BLaER1 (cell line): ENCODE data around the gene OIT3.

Source experiments
- H3K27ac ChIP-seq: shearing (Covaris generic); formaldehyde crosslinking; 2 replicates; pipeline ENCODE4 v1.8.1; 2022
- H3K27me3 ChIP-seq: shearing (Covaris generic); formaldehyde crosslinking; 2 replicates; pipeline ENCODE4 v1.8.1; 2022
- H3K36me3 ChIP-seq: shearing (Covaris generic); formaldehyde crosslinking; 2 replicates; pipeline ENCODE4 v1.8.1; 2022
- H3K4me1 ChIP-seq: shearing (Covaris generic); formaldehyde crosslinking; 2 replicates; pipeline ENCODE4 v1.8.1; 2022
- H3K4me2 ChIP-seq: shearing (Covaris generic); formaldehyde crosslinking; 2 replicates; pipeline ENCODE4 v1.8.1; 2022
- H3K4me3 ChIP-seq: shearing (Covaris generic); formaldehyde crosslinking; 2 replicates; pipeline ENCODE4 v1.8.1; 2022
- H3K9ac ChIP-seq: shearing (Covaris generic); formaldehyde crosslinking; 2 replicates; pipeline ENCODE4 v1.8.1; 2022
- H3K9me3 ChIP-seq: shearing (Covaris generic); formaldehyde crosslinking; 2 replicates; pipeline ENCODE4 v1.8.1; 2022
- H4K20me1 ChIP-seq: shearing (Covaris generic); formaldehyde crosslinking; 2 replicates; pipeline ENCODE4 v1.8.1; 2022
- Cebpa-rat ChIP-seq: shearing (Covaris generic); IDR thresholded peaks from 2 replicates; pipeline ENCODE4 v1.8.1; 2022

Gene OIT3

DNA sequence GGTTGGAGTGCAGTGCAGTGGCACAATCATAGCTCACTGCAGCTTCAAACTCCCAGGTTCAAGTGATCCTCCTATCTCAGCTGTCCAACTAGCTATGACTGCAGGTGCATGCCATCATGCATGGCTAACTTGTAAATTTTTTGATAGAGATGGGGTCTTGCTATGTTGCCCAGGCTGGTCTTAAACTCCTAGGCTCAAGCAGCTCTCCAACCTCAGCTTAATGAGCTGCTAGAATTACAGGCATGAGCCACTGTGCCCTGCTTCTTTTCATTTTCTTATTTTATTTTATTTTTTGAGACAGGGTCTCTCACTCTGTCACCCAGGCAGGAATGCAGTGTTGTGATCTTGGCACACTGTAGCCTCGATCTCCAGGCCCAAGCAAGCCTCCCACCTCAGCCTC is 53.4 kb downstream of the OIT3 start:
- Histone ChIP-seq H3K9me3 (no peaks in the 10 kb centered on the region), H3K4me1 (no peaks in the 10 kb centered on the region), H3K9ac (no peak overlapping the region), H3K27me3 (no peaks in the 10 kb centered on the region), H4K20me1 (no peaks in the 10 kb centered on the region), H3K36me3 (no peaks in the 10 kb centered on the region), H3K4me2 (no peak overlapping the region), H3K27ac (no peak overlapping the region), H3K4me3 (no peak overlapping the region)
- no peak for TF ChIP-seq Cebpa-rat

DNA sequence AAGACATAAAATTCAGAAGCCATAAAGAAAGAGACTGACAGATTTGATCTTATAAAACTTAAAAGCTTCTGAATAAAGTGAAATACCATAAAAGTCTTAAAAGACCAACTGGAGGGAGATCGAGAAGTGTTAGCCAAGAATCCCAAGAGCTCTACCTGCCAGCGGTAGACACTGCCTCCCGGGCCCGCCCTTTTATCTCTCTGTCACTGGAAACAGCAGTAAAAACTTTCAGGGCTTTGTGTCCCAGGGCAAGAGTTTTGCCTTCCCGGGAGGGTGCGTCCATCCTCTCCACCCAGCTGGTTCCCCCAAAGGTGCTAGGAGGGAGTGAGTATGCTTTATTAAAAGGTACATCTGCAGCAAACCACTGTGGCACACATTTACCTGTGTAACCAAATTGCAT is 55.2 kb downstream of the OIT3 start:
- Histone ChIP-seq H3K9ac (no peak overlapping the region), H4K20me1 (no peaks in the 10 kb centered on the region), H3K4me2 (no peak overlapping the region), H3K27ac (no peak overlapping the region), H3K27me3 (no peaks in the 10 kb centered on the region), H3K9me3 (no peaks in the 10 kb centered on the region), H3K4me1 (no peaks in the 10 kb centered on the region), H3K4me3 (no peak overlapping the region), H3K36me3 (no peaks in the 10 kb centered on the region)
- no peak for TF ChIP-seq Cebpa-rat

DNA sequence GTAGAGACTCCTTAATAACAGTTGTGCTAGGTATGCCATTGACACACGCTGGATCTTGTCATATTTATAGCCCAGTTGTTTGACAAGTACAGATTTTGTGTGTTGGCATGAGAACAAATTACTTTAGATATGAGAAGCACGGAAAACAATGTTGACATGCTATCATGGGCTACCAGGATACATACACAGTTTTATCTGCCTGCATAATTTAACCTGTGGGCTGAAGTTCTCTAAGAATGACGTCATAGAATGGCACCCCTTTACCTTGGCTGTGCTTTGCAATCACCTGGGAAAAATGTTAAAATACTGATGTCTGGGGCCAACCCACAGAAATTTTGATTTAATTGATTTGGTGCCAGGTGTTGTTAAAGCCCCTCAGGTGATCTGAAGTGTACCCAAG is 58.2 kb downstream of the OIT3 start:
- H3K4me2 ChIP-seq = no peak overlapping the region
- H3K27me3 ChIP-seq = no peaks in the 10 kb centered on the region
- H3K9me3 ChIP-seq = no peaks in the 10 kb centered on the region
- no peaks in the 10 kb centered on the region for H4K20me1 ChIP-seq
- no peaks in the 10 kb centered on the region for H3K36me3 ChIP-seq
- no peak overlapping the region for H3K27ac ChIP-seq
- H3K9ac ChIP-seq = no peak overlapping the region
- TF ChIP-seq Cebpa-rat = no peak
- no peaks in the 10 kb centered on the region for H3K4me1 ChIP-seq
- H3K4me3 ChIP-seq = no peak overlapping the region

DNA sequence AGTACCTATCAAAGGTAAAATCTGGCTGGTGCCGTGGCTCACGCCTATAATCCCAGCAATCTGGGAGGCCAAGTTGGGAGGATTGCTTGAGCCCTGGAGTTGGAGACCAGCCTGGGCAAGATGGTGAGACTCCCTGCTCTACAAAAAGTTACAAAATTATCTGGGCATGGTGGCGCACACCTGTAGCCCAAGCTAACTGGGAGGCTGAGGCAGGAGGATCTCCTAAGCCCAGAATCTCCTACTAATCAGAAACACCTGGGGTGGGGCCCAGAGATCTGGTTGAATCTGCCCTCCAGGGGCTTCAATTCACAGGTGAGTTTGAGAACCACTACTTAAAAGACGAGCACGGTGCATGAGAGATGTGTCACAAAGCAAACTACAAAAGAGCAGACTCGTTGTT is 58.6 kb downstream of the OIT3 start:
- no peak overlapping the region for H3K4me2 ChIP-seq
- no peak overlapping the region for H3K27ac ChIP-seq
- H3K9ac ChIP-seq = no peak overlapping the region

DNA sequence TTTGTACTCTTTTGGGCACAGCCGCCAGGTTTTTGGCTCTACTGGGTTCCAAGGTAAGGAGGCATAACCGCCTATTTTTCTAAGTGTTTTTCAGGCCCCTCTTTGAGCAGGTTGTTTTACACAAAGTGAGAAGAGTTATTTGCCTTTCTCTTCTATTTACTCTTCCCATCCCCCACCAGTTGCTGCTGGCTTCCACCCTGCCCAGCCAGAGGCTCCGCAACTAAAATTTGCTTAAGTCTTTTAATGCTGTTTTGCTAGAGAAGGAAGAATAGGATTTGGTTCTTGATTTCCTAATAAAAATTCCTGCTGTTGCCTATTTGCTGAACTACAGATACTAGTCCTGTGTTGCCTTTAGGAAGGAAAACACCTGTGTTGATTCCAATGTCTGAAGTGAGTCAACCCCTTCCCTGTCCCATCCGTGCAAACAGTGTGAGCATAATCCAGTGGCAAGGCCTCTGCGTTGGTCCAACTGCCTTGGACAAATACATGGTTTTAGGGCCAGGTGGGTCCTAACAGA is 59.2 kb downstream of the OIT3 start:
- H3K9ac ChIP-seq = no peak overlapping the region
- no peaks in the 10 kb centered on the region for H3K27me3 ChIP-seq
- no peak overlapping the region for H3K4me3 ChIP-seq
- no peaks in the 10 kb centered on the region for H4K20me1 ChIP-seq
- H3K4me1 ChIP-seq = no peaks in the 10 kb centered on the region
- no peaks in the 10 kb centered on the region for H3K9me3 ChIP-seq
- no peak overlapping the region for H3K4me2 ChIP-seq
- H3K27ac ChIP-seq = no peak overlapping the region
- no peaks in the 10 kb centered on the region for H3K36me3 ChIP-seq
- no peak for TF ChIP-seq Cebpa-rat

More for the DNA sequence above, 58.6 kb downstream of the OIT3 start:
- H4K20me1 ChIP-seq = no peaks in the 10 kb centered on the region
- H3K4me1 ChIP-seq = no peaks in the 10 kb centered on the region
- no peak overlapping the region for H3K4me3 ChIP-seq
- TF ChIP-seq Cebpa-rat = no peak
- no peaks in the 10 kb centered on the region for H3K9me3 ChIP-seq
- no peaks in the 10 kb centered on the region for H3K36me3 ChIP-seq
- no peaks in the 10 kb centered on the region for H3K27me3 ChIP-seq

DNA sequence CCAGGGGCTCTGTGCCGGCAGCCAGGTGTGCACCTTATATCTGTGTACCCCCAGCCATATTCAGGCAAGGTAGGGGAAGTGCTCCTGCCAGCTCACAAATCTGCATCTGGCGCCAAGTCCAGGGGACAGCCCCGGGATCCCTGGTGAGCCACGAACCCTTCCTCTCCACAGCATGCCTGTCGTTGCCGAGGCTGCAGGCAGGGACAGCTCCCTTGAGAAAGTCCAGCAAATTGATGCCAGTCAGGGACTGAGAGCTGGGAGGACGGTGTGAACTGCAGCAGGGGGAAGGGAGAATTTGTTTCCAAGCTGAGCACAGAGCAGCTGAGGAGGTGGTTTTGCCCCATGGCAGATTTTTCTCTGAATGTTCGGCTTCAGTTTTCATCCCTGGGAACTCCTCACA is 60.1 kb downstream of the OIT3 start:
- H4K20me1 ChIP-seq = no peaks in the 10 kb centered on the region
- no peak overlapping the region for H3K4me3 ChIP-seq
- no peaks in the 10 kb centered on the region for H3K36me3 ChIP-seq
- no peaks in the 10 kb centered on the region for H3K4me1 ChIP-seq
- H3K4me2 ChIP-seq = no peak overlapping the region
- H3K9ac ChIP-seq = no peak overlapping the region
- H3K27me3 ChIP-seq = no peaks in the 10 kb centered on the region
- no peak for TF ChIP-seq Cebpa-rat
- no peak overlapping the region for H3K27ac ChIP-seq
- no peaks in the 10 kb centered on the region for H3K9me3 ChIP-seq

DNA sequence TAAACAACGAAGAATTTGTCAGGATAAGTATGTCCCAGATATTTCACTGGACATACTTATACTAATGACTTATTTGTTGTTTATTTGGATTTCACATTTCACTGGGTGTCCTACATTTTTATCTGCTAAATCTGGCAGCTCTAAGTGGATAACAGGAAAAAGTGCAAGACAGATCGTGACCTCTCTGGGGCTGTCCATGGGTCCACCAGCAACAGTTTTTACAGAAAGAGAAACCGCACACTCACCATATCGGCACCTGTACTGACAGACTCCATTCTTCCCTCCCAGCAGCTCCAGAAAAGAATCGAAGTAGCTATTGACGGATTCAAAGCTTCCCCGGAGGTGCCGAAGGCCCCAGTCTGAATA is 60.7 kb downstream of the OIT3 start:
- Histone ChIP-seq H3K4me2 (no peak overlapping the region), H3K4me1 (no peaks in the 10 kb centered on the region), H3K9ac (no peak overlapping the region), H4K20me1 (no peaks in the 10 kb centered on the region), H3K36me3 (no peaks in the 10 kb centered on the region), H3K4me3 (no peak overlapping the region), H3K27ac (no peak overlapping the region), H3K27me3 (no peaks in the 10 kb centered on the region), H3K9me3 (no peaks in the 10 kb centered on the region)
- no peak for TF ChIP-seq Cebpa-rat

DNA sequence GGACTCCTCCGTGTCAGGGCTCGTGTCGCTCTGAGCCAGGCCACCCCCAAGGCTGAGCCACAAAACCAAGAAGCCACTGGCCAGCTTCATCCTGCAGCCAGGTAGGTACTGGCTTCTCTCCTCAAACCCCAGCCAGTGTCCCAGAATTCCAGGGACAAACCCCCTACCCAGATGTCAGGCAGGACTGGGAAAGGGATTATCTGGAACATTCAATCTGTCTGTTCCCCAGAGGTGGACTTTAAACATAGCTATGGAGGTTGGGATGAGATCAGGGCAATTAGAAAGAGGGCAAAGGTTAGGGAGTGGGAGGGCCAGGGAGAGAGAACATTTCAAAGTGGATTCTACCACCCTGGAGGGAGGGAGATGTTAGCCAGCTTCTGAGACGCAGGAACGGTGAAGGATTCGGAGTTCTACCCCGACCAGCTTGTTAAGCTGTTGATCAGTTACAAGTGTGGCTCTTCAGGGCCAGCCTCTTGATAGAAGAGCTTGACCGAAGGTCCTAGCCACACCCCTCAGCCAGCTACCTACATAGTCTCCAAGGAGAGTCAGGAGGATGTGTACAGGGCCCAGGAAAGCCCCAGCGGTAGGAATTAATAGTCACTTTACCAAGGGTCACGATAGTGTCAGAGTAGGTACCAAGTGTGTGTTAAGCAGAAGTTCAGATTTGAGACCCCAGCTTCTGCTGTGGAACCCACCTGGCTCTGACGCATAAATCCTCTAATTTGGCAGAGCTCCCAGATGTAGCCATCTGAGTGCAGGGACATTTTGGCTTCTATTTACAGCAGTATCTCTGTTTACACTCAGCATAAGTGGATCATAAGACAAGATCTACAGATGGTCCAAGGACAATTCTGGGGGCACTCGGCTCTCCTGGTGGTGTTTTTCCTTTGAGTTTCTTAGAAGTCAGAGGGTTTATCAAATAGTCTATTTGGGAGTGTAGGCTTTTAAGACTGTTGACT is 61.3 kb downstream of the OIT3 start, which contains the start of gene PLA2G12B:
TSS of gene PLA2G12B (minus strand) at position 211 of the 959 bp plus-strand sequence. CDS start at position 90, 121 bp downstream.
- no peak for TF ChIP-seq Cebpa-rat
- H4K20me1 ChIP-seq = no peaks in the 10 kb centered on the region
- no peak within 1 kb of the TSS for H3K9ac ChIP-seq
- no peak within 1 kb of the TSS for H3K4me2 ChIP-seq
- H3K4me1 ChIP-seq = no peaks in the 10 kb centered on the region
- H3K9me3 ChIP-seq = no peaks in the 10 kb centered on the region
- H3K36me3 ChIP-seq = no peaks in the 10 kb centered on the region
- H3K4me3 ChIP-seq = no peak within 1 kb of the TSS
- no peak within 1 kb of the TSS for H3K27ac ChIP-seq
- H3K27me3 ChIP-seq = no peaks in the 10 kb centered on the region

DNA sequence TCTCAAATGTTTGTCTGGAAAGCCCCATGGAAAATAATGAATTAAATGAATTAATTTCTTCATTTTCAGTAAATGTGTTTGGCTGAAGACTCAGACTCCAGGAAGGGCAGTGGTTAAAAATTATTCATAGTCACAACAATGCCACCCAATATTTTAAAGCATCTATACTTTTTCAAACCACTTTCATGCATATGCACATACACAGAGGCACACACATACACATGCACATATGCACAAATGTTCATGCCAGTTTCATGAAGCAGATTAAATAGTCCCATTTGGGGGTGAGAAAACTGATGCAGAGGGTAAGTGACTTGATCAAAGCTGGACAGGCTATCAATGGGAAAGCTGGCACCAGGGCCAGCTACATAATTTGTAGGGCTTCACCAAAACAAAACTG is 62.5 kb downstream of the OIT3 start:
- Histone ChIP-seq H3K9me3 (no peaks in the 10 kb centered on the region), H3K4me1 (no peaks in the 10 kb centered on the region), H3K9ac (no peak overlapping the region), H3K27me3 (no peaks in the 10 kb centered on the region), H3K4me2 (no peak overlapping the region), H3K4me3 (no peak overlapping the region), H4K20me1 (no peaks in the 10 kb centered on the region), H3K36me3 (no peaks in the 10 kb centered on the region), H3K27ac (no peak overlapping the region)
- no peak for TF ChIP-seq Cebpa-rat

DNA sequence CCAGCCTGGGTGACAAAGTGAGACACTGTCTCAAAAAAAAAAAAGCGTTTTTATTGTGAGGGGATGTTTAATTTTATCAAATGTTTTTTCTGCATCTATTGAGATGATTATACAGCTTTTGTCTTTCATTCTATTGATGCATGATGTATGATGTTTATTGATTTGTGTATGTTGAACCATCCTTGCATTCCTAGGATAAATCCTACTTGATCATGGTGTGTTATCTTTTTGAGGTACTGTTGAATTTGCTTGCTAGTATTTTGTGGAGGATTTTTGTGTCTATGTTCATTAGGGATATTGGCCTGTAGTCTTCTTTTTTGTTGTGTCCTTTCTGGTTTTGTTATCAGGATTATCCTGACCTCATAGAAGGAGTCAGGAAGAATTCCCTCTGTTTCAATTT is 83.3 kb downstream of the OIT3 start:
- no peaks in the 10 kb centered on the region for H3K27me3 ChIP-seq
- TF ChIP-seq Cebpa-rat = no peak
- H3K36me3 ChIP-seq = no peaks in the 10 kb centered on the region
- H3K9ac ChIP-seq = no peak overlapping the region
- no peaks in the 10 kb centered on the region for H4K20me1 ChIP-seq
- H3K4me2 ChIP-seq = no peak overlapping the region
- H3K4me3 ChIP-seq = no peak overlapping the region
- peaks cover 72% of the 10 kb centered on the region for H3K9me3 ChIP-seq
- no peaks in the 10 kb centered on the region for H3K4me1 ChIP-seq
- H3K27ac ChIP-seq = no peak overlapping the region
